ENCODE data around the gene FAM120B.

DNA sequence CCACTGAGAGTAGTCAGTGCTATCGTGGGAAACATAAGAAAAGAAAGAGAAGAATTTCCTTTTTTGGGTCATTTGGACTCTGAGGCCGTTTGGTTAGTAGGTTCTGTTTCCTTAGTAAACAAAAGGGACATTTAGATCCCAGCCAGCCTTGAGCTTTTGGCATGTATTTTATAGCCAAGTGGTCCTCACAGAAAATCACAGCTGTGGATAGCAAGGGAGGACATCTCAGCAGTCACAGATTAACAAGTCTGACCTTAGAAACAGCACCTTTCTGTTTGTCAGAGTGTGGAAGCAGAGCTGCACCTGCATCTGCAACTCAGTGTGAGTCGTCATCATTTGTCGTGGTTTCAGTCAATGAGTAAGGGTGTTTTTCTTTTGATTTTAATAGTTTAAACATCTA, 40.5 kb downstream of the FAM120B start:
- TF ChIP-seq POLR2A (IDR thresholded peaks at IDR 0.05) = no peak
- TF ChIP-seq, protein P1, sequence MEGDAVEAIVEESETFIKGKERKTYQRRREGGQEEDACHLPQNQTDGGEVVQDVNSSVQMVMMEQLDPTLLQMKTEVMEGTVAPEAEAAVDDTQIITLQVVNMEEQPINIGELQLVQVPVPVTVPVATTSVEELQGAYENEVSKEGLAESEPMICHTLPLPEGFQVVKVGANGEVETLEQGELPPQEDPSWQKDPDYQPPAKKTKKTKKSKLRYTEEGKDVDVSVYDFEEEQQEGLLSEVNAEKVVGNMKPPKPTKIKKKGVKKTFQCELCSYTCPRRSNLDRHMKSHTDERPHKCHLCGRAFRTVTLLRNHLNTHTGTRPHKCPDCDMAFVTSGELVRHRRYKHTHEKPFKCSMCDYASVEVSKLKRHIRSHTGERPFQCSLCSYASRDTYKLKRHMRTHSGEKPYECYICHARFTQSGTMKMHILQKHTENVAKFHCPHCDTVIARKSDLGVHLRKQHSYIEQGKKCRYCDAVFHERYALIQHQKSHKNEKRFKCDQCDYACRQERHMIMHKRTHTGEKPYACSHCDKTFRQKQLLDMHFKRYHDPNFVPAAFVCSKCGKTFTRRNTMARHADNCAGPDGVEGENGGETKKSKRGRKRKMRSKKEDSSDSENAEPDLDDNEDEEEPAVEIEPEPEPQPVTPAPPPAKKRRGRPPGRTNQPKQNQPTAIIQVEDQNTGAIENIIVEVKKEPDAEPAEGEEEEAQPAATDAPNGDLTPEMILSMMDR (IDR thresholded peaks at IDR 0.05 in 4 of 5, conservative IDR thresholded peaks at IDR 0.05 in 1 of 5) = no peak

All from gastrocnemius medialis (tissue), 4 donors.